Keratinocyte (primary cell): ENCODE results near the gene PEAK3.

Experiments used
- CTCF ChIP-seq, 3 experiments: IDR thresholded peaks in 1 of 3; conservative IDR thresholded peaks in 1 of 3; optimal IDR thresholded peaks in 1 of 3; 2 replicates in 2 of 3; 3 replicates in 1 of 3; pipeline versions ENCODE3 to v1.5.1; 2011; ENCODE audit warnings: low read length in 3 of 3, mild to moderate bottlenecking in 3 of 3, moderate library complexity in 2 of 3, control low read depth in 1 of 3, inconsistent platforms in 1 of 3; ENCODE audit not compliant: insufficient read depth in 2 of 3; ENCODE audit errors: extremely low read depth in 1 of 3
- EZH2 ChIP-seq: IDR thresholded peaks from one replicate; pipeline ENCODE4 v1.6.1; 2012; ENCODE audit warnings: inconsistent platforms, mild to moderate bottlenecking, low read length, moderate library complexity

DNA sequence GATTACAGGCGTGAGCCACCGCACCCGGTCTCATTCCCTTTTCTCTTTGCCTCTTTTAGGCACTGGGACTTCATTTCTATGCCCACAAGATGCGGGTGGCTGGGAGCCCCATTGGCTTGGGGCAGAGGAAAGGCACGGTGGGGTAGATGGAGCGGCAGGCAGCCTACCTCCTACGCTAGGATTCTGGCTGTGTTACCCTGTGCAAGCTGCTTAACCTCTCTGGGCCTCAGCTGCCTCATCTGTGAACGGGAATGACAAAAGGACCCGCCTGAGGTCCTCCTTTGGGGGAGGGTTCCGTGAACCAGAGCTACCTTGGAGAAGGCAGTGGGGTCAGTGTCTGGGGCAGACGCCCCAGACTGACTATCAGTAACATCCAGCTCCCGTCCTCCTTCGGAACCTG is 35.3 kb upstream of the PEAK3 start:
- TF ChIP-seq CTCF (optimal IDR thresholded peaks at IDR 0.05 in 1 of 3, IDR thresholded peaks at IDR 0.05 in 1 of 3, conservative IDR thresholded peaks at IDR 0.05 in 1 of 3; ENCODE audit: extremely low read depth in 1 of 3, insufficient read depth in 2 of 3, low read length in 3 of 3) = no peak
- no peak for TF ChIP-seq EZH2
